H1 (cell line): ENCODE data around the gene STK39. TPM values are rescaled to one million over a fixed set of nuclear protein-coding genes. Genes with fewer than 3 reads are reported as not detected.

Experiments used
- CTCF ChIA-PET: fragments of 300-600 bp; sonication (Branson Sonifier 250); formaldehyde crosslinking; loops from one replicate; lab custom pipeline; 2021; ENCODE audit not compliant: partially characterized antibody; lab: Charles Lee
- POLR2A ChIA-PET: fragments of 300-600 bp; sonication (Branson Sonifier 250); formaldehyde crosslinking; loops from one replicate; lab custom pipeline; 2021; ENCODE audit warnings: inconsistent platforms; ENCODE audit not compliant: partially characterized antibody; lab: Charles Lee
- DNase-seq, 2 experiments: peaks; one replicate each; pipeline versions ENCODE4 v3.0.0 to v3.0.0-alpha.2; 2010 to 2022; ENCODE audit warnings: low spot score in 2 of 2, low read depth in 1 of 2, mixed read lengths in 1 of 2
- FAIRE-seq: peaks from 2 replicates; lab custom pipeline; 2011; peaks lifted over from hg19 to GRCh38; lab: Jason Lieb, UNC
- H2AFZ ChIP-seq: 2 replicates; pipeline ENCODE4 v1.8.1; 2012; ENCODE audit warnings: low read length, inconsistent platforms
- H2AK5ac ChIP-seq: 2 replicates; pipeline ENCODE4 v1.6.1; 2013; ENCODE audit warnings: low read depth, low read length
- H2BK120ac ChIP-seq: replicated peaks from 2 replicates; pipeline ENCODE3; 2013; ENCODE audit warnings: low read depth, low read length, inconsistent platforms
- H2BK12ac ChIP-seq: 2 replicates; pipeline ENCODE4 v1.6.1; 2013; ENCODE audit warnings: low read depth, low read length
- H2BK15ac ChIP-seq: 2 replicates; pipeline ENCODE4 v1.6.1; 2013; ENCODE audit warnings: low read length
- H2BK20ac ChIP-seq: 2 replicates; pipeline ENCODE4 v1.6.1; 2013; ENCODE audit warnings: low read length
- H2BK5ac ChIP-seq: 2 replicates; pipeline ENCODE4 v1.6.1; 2013; ENCODE audit warnings: low read depth, low read length
- H3K14ac ChIP-seq: 2 replicates; pipeline ENCODE4 v1.6.1; 2013; ENCODE audit warnings: inconsistent platforms; ENCODE audit not compliant: insufficient read length
- H3K18ac ChIP-seq: 2 replicates; pipeline ENCODE4 v1.6.1; 2013; ENCODE audit warnings: low read length; ENCODE audit errors: extremely low read depth
- H3K23ac ChIP-seq: 2 replicates; pipeline ENCODE4 v1.6.1; 2013; ENCODE audit warnings: inconsistent platforms; ENCODE audit not compliant: insufficient read length
- H3K23me2 ChIP-seq: 2 replicates; pipeline ENCODE4 v1.6.1; 2013; ENCODE audit warnings: low read depth, low read length
- H3K27ac ChIP-seq: 2 replicates; pipeline ENCODE4 v1.6.1; 2011; ENCODE audit warnings: low read depth, low read length, inconsistent platforms
- H3K27me3 ChIP-seq, 4 experiments: replicated peaks in 1 of 4; 1 replicate in 1 of 4; 2 replicates in 3 of 4; pipeline versions ENCODE4 v1.6.1 to v1.8.1; 2011 to 2013; ENCODE audit warnings: low read length in 3 of 4, mild to moderate bottlenecking in 3 of 4, inconsistent platforms in 2 of 4, mixed read lengths in 2 of 4, moderate library complexity in 1 of 4; ENCODE audit not compliant: control insufficient read depth in 3 of 4, insufficient read depth in 3 of 4; ENCODE audit errors: extremely low read depth in 1 of 4
- H3K36me3 ChIP-seq, 4 experiments: 2 replicates each; pipeline versions ENCODE4 v1.6.1 to v1.8.1; 2011 to 2013; ENCODE audit warnings: mild to moderate bottlenecking in 4 of 4, low read length in 3 of 4, moderate library complexity in 2 of 4, control low read depth in 1 of 4, inconsistent platforms in 1 of 4; ENCODE audit not compliant: insufficient read depth in 4 of 4, control insufficient read depth in 2 of 4
- H3K4ac ChIP-seq: replicated peaks from 2 replicates; pipeline ENCODE3; 2013; ENCODE audit warnings: low read length, low read depth, mixed read lengths, inconsistent platforms; ENCODE audit not compliant: insufficient read length
- H3K4me1 ChIP-seq, 4 experiments: replicated peaks in 1 of 4; 1 replicate in 1 of 4; 2 replicates in 3 of 4; pipeline versions ENCODE4 v1.6.1 to v1.8.1; 2011 to 2013; ENCODE audit warnings: low read length in 3 of 4, inconsistent platforms in 2 of 4, mixed read lengths in 1 of 4; ENCODE audit not compliant: insufficient read depth in 4 of 4, control insufficient read depth in 3 of 4
- H3K4me2 ChIP-seq, 2 experiments: 2 replicates each; pipeline versions ENCODE4 v1.6.1 to v1.8.1; 2011 to 2013; ENCODE audit warnings: low read depth in 2 of 2, low read length in 2 of 2, control low read depth in 1 of 2, inconsistent platforms in 1 of 2, mild to moderate bottlenecking in 1 of 2; ENCODE audit not compliant: insufficient read depth in 1 of 2
- H3K4me3 ChIP-seq, 4 experiments: fragments of 200-600, 300-600 bp in 1 of 4; sonication (generic), shearing (Covaris generic), sonication (Bioruptor Twin) in 1 of 4; 2 replicates each; pipeline versions ENCODE4 v1.5.1 to v1.8.1; 2011 to 2016; ENCODE audit warnings: low read length in 4 of 4, low read depth in 3 of 4, control low read depth in 2 of 4, inconsistent platforms in 2 of 4, mild to moderate bottlenecking in 2 of 4, mixed read lengths in 1 of 4, moderate library complexity in 1 of 4; ENCODE audit not compliant: insufficient read depth in 2 of 4; ENCODE audit errors: extremely low read depth in 1 of 4
- H3K56ac ChIP-seq: replicated peaks from 2 replicates; pipeline ENCODE3; 2013; ENCODE audit warnings: low read depth, mild to moderate bottlenecking, mixed read lengths, low read length, inconsistent platforms; ENCODE audit not compliant: insufficient read length
- H3K79me1 ChIP-seq: 2 replicates; pipeline ENCODE4 v1.6.1; 2013; ENCODE audit warnings: low read depth, low read length, control low read depth
- H3K79me2 ChIP-seq, 2 experiments: 2 replicates each; pipeline versions ENCODE4 v1.6.1 to v1.8.1; 2012 to 2013; ENCODE audit warnings: low read length in 2 of 2, mild to moderate bottlenecking in 2 of 2, inconsistent platforms in 1 of 2; ENCODE audit not compliant: insufficient read depth in 2 of 2, control insufficient read depth in 1 of 2
- H3K9ac ChIP-seq, 4 experiments: replicated peaks in 1 of 4; 1 replicate in 1 of 4; 2 replicates in 3 of 4; pipeline versions ENCODE4 v1.6.1 to v1.8.1; 2011 to 2013; ENCODE audit warnings: low read depth in 3 of 4, low read length in 3 of 4, control low read depth in 2 of 4, mild to moderate bottlenecking in 2 of 4, moderate library complexity in 2 of 4, inconsistent platforms in 1 of 4; ENCODE audit errors: extremely low read depth in 1 of 4
- H3K9me3 ChIP-seq, 2 experiments: 2 replicates each; pipeline versions ENCODE4 v1.6.1 to v1.8.1; 2012 to 2013; ENCODE audit warnings: mild to moderate bottlenecking in 2 of 2, moderate library complexity in 2 of 2, control low read depth in 1 of 2, inconsistent platforms in 1 of 2, low read depth in 1 of 2, low read length in 1 of 2, mixed read lengths in 1 of 2; ENCODE audit not compliant: insufficient read depth in 2 of 2
- H4K20me1 ChIP-seq, 2 experiments: replicated peaks in 1 of 2; 2 replicates each; pipeline versions ENCODE3 to v1.8.1; 2011 to 2013; ENCODE audit warnings: inconsistent platforms in 2 of 2, low read length in 2 of 2, mild to moderate bottlenecking in 1 of 2; ENCODE audit not compliant: insufficient read depth in 2 of 2, control insufficient read depth in 1 of 2
- H4K5ac ChIP-seq: 2 replicates; pipeline ENCODE4 v1.6.1; 2013; ENCODE audit warnings: low read length, low read depth, mixed read lengths, inconsistent platforms; ENCODE audit not compliant: insufficient read length
- H4K8ac ChIP-seq: 2 replicates; pipeline ENCODE4 v1.8.0; 2013; ENCODE audit warnings: mild to moderate bottlenecking, moderate library complexity, low read length, inconsistent platforms; ENCODE audit not compliant: insufficient read depth; ENCODE audit errors: extremely low read depth
- H4K91ac ChIP-seq: replicated peaks from 2 replicates; pipeline ENCODE3; 2013; ENCODE audit warnings: low read length, mixed read lengths, inconsistent platforms; ENCODE audit not compliant: insufficient read length
- ATF2 ChIP-seq: IDR thresholded peaks from 2 replicates; pipeline ENCODE4 v1.6.1; 2012; ENCODE audit warnings: low read length, inconsistent platforms
- BACH1 ChIP-seq: IDR thresholded peaks from 2 replicates; pipeline ENCODE4 v1.6.1; 2012; ENCODE audit warnings: low read length, improper control_type of control experiment
- CHD1 ChIP-seq: IDR thresholded peaks from 2 replicates; pipeline ENCODE4 v1.6.1; 2012; ENCODE audit warnings: low read depth, low read length, improper control_type of control experiment
- EGR1 ChIP-seq: IDR thresholded peaks from 2 replicates; pipeline ENCODE4 v1.6.1; 2011; ENCODE audit warnings: low read depth, low read length, borderline replicate concordance
- FOSL1 ChIP-seq: IDR thresholded peaks from 2 replicates; pipeline ENCODE4 v1.6.1; 2011; ENCODE audit warnings: mild to moderate bottlenecking, low read depth, low read length, moderate library complexity; ENCODE audit not compliant: insufficient read depth
- KDM4A ChIP-seq: IDR thresholded peaks from one replicate; pipeline ENCODE4 v1.7.1; 2012; ENCODE audit warnings: low read depth, mild to moderate bottlenecking, moderate library complexity, low read length, inconsistent platforms; ENCODE audit not compliant: severe bottlenecking
- MAFK ChIP-seq: IDR thresholded peaks from 2 replicates; pipeline ENCODE4 v1.6.1; 2012; ENCODE audit warnings: low read depth, mild to moderate bottlenecking, improper control_type of control experiment, low read length
- RAD21 ChIP-seq, 2 experiments: IDR thresholded peaks in 1 of 2; conservative IDR thresholded peaks in 1 of 2; 2 replicates each; pipeline ENCODE4 v1.6.1; 2011; ENCODE audit warnings: low read depth in 2 of 2, low read length in 2 of 2, improper control_type of control experiment in 1 of 2, inconsistent platforms in 1 of 2, mild to moderate bottlenecking in 1 of 2, moderate library complexity in 1 of 2
- SIN3A ChIP-seq, 2 experiments: IDR thresholded peaks in 1 of 2; conservative IDR thresholded peaks in 1 of 2; 2 replicates each; pipeline ENCODE4 v1.6.1; 2011 to 2012; ENCODE audit warnings: low read length in 2 of 2, improper control_type of control experiment in 1 of 2, low read depth in 1 of 2, mild to moderate bottlenecking in 1 of 2
- SP1 ChIP-seq: IDR thresholded peaks from 2 replicates; pipeline ENCODE4 v1.6.1; 2011; ENCODE audit warnings: low read depth, low read length
- SP2 ChIP-seq: IDR thresholded peaks from 2 replicates; pipeline ENCODE4 v1.6.1; 2012; ENCODE audit warnings: mild to moderate bottlenecking, low read length, inconsistent platforms
- TAF1 ChIP-seq: IDR thresholded peaks from 2 replicates; pipeline ENCODE4 v1.6.1; 2011; ENCODE audit warnings: mild to moderate bottlenecking, low read depth, low read length
- WGBS, 2 experiments: shearing (Covaris generic) in 1 of 2; methylation state at CpG; one replicate each; pipeline versions ENCODE4 v1.1.6 to v1.1.7; 2013 to 2015; ENCODE audit warnings: low lambda C conversion rate in 2 of 2, mixed read lengths in 2 of 2, inconsistent platforms in 1 of 2, low coverage in 1 of 2, missing lambda C conversion rate in 1 of 2; ENCODE audit not compliant: insufficient replicate concordance in 2 of 2, insufficient coverage in 1 of 2, insufficient read length in 1 of 2; ENCODE audit errors: extremely low coverage in 1 of 2, missing lambda C conversion rate in 1 of 2; 5-methylcytosine and 5-hydroxymethylcytosine counted together
- polyA plus RNA-seq, 7 experiments: library from polyadenylated mRNA; depleted of rRNA in 3 of 7; stranded (reverse) in 5 of 7; unstranded in 2 of 7; fragments of >200 nt in 5 of 7; fragments of 200-250 nt in 2 of 7; gene quantifications; 1 replicate in 5 of 7; 2 replicates in 1 of 7; 4 replicates in 1 of 7; pipeline versions ENCODE4 v1.2.1 to v1.2.3, GENCODE V29; 2011 to 2013; ENCODE audit warnings: missing spikeins in 2 of 7, mixed read lengths in 2 of 7
- total RNA-seq: library from RNA; stranded (reverse); fragmentation: NEBNext Ultra II Directional; extraction: Animal tissue kit (Norgen Biotek cat#: 25700); gene quantifications from 2 replicates; pipeline ENCODE4 v1.2.1, GENCODE V29; 2021

Gene STK39
- total and polyA plus RNA-seq, 2 of the 8 experiments (the other 6 are each of a cell fraction or from before 2014, with no cell fraction given): 13.7 to 23.8 TPM

- Histone ChIP-seq H3K27ac (no peak overlapping the region), H3K4me3 (no peak overlapping the region), H3K23ac (no peak overlapping the region), H2BK20ac (no peak overlapping the region), H3K4me1 (no peaks in the 10 kb centered on the region), H3K23me2 (no peaks in the 10 kb centered on the region), H3K4me2 (no peak overlapping the region), H3K36me3 (peaks cover 0 to 2% (median 0%) of the 10 kb centered on the region in 4 experiments; a peak in 1 of 8 replicates), H2AK5ac (no peak overlapping the region), H2BK120ac (no peak overlapping the region), H4K5ac (no peak overlapping the region), H3K9me3 (no peaks in the 10 kb centered on the region), H2BK15ac (no peak overlapping the region), H3K79me1 (no peaks in the 10 kb centered on the region), H3K79me2 (no peaks in the 10 kb centered on the region), H3K14ac (no peak overlapping the region), H4K20me1 (peaks cover 0 to 2% of the 10 kb centered on the region in 2 experiments), H4K91ac (no peak overlapping the region), H2AFZ (no peak overlapping the region), H2BK12ac (no peak overlapping the region), H3K56ac (no peak overlapping the region), H3K18ac (no peak overlapping the region), H2BK5ac (no peak overlapping the region), H3K27me3 (no peaks in the 10 kb centered on the region), H4K8ac (no peak overlapping the region), H3K9ac (no peak overlapping the region), H3K4ac (no peak overlapping the region)
- ChIA-PET CTCF (interaction anchor here (1.6 kb wide), 1 partner anchor 29 kb away, joined by 3 read pairs; no protein-coding TSS in a partner anchor), POLR2A (no interaction called here)
- TF ChIP-seq MAFK: no peak
- TF ChIP-seq EGR1: no peak
- TF ChIP-seq KDM4A: no peak
- TF ChIP-seq CHD1: no peak
- no peak for TF ChIP-seq TAF1
- no peak for TF ChIP-seq ATF2
- TF ChIP-seq BACH1: no peak
- no peak for TF ChIP-seq SP2
- no peak for TF ChIP-seq SIN3A (conservative IDR thresholded peaks at IDR 0.05 in 1 of 2, IDR thresholded peaks at IDR 0.05 in 1 of 2; ENCODE audit: low read depth in 1 of 2, low read length in 2 of 2)
- TF ChIP-seq FOSL1: no peak
- TF ChIP-seq RAD21 (IDR thresholded peaks at IDR 0.05 in 1 of 2, conservative IDR thresholded peaks at IDR 0.05 in 1 of 2; ENCODE audit: low read depth in 2 of 2, low read length in 2 of 2): no peak
- TF ChIP-seq SP1: no peak
- DNase-seq (no peak), FAIRE-seq (no peak)
- 86% methylated on average over 5 of the region's 5 CpGs; no CpG with 5 or more reads in 1 of the 2 experiments for WGBS, 2 experiments
Measured at GRCh38 chr2:168230389-168230788, 17.0 kb downstream of the STK39 start.
